GM23338 (cell line): Measurements from ENCODE around the gene AKNA. TPM values are rescaled to one million over a fixed set of nuclear protein-coding genes. Genes with fewer than 3 reads are reported as not detected.

ENCODE experiments used
- ATAC-seq: fragments of 200-7000 bp; cut with Tn5 transposase; 3 replicates; pipeline ENCODE4 v1.9.1; 2020
- DNase-seq: peaks from one replicate; pipeline ENCODE4 v3.0.0-alpha.2; 2015; ENCODE audit warnings: low spot score
- H2AFZ ChIP-seq: fragments of 200-600 bp; sonication (generic); 2 replicates; pipeline ENCODE4 v1.8.0; 2016; ENCODE audit warnings: antibody characterized with exemption, mild to moderate bottlenecking, moderate library complexity
- H3F3A ChIP-seq: fragments of 200-600 bp; sonication (generic); replicated peaks from 2 replicates; pipeline ENCODE4 v1.8.0; 2017; ENCODE audit warnings: antibody characterized with exemption, mixed run types, low read depth
- H3K27ac ChIP-seq: fragments of 200-600 bp; sonication (generic); 2 replicates; pipeline ENCODE4 v1.6.1; 2016; ENCODE audit warnings: low read depth
- H3K27me3 ChIP-seq: fragments of 200-600 bp; sonication (generic); 2 replicates; pipeline ENCODE4 v1.8.0; 2016; ENCODE audit warnings: mild to moderate bottlenecking, mixed run types, moderate library complexity; ENCODE audit not compliant: insufficient read depth
- H3K36me3 ChIP-seq: fragments of 200-600 bp; sonication (generic); 2 replicates; pipeline ENCODE4 v1.8.0; 2016; ENCODE audit warnings: mild to moderate bottlenecking; ENCODE audit not compliant: insufficient read depth
- H3K4me1 ChIP-seq: fragments of 200-600 bp; sonication (generic); 2 replicates; pipeline ENCODE4 v1.8.0; 2016; ENCODE audit warnings: mild to moderate bottlenecking, moderate library complexity; ENCODE audit not compliant: insufficient read depth
- H3K4me2 ChIP-seq: fragments of 200-600 bp; sonication (generic); 2 replicates; pipeline ENCODE4 v1.7.1; 2017; ENCODE audit warnings: mixed run types
- H3K4me3 ChIP-seq: fragments of 200-600 bp; sonication (generic); 2 replicates; pipeline ENCODE4 v1.6.1; 2016; ENCODE audit warnings: mixed run types
- H3K79me2 ChIP-seq: fragments of 200-600 bp; sonication (generic); replicated peaks from 2 replicates; pipeline ENCODE4 v1.8.0; 2017; ENCODE audit warnings: mild to moderate bottlenecking; ENCODE audit not compliant: insufficient read depth
- H3K9me2 ChIP-seq: fragments of 200-600 bp; sonication (generic); 2 replicates; pipeline ENCODE4 v1.8.0; 2017; ENCODE audit not compliant: insufficient read depth
- H4K20me1 ChIP-seq: fragments of 200-600 bp; sonication (generic); replicated peaks from 2 replicates; pipeline ENCODE4 v1.8.0; 2017; ENCODE audit warnings: mild to moderate bottlenecking; ENCODE audit not compliant: insufficient read depth
- H3K27ac Mint-ChIP-seq: 2 replicates; pipeline ENCODE4 v1.8.0; 2020; ENCODE audit warnings: inconsistent platforms, mild to moderate bottlenecking, moderate library complexity, mixed read lengths
- H3K27me3 Mint-ChIP-seq: 3 replicates; pipeline ENCODE4 v1.8.0; 2022; ENCODE audit warnings: low read depth, mild to moderate bottlenecking, moderate library complexity, mixed read lengths, inconsistent platforms; ENCODE audit not compliant: insufficient read depth, poor library complexity
- H3K36me3 Mint-ChIP-seq: 3 replicates; pipeline ENCODE4 v1.8.0; 2021; ENCODE audit warnings: low read depth, mild to moderate bottlenecking, inconsistent platforms, moderate library complexity, mixed read lengths
- H3K4me1 Mint-ChIP-seq: 3 replicates; pipeline ENCODE4 v1.8.0; 2020; ENCODE audit warnings: mild to moderate bottlenecking, inconsistent platforms, mixed read lengths
- H3K4me3 Mint-ChIP-seq: 3 replicates; pipeline ENCODE4 v1.8.0; 2021; ENCODE audit warnings: moderate library complexity, mild to moderate bottlenecking, inconsistent platforms, mixed read lengths
- H3K9me3 Mint-ChIP-seq: 3 replicates; pipeline ENCODE4 v1.8.0; 2020; ENCODE audit warnings: moderate library complexity, mild to moderate bottlenecking, inconsistent platforms, mixed read lengths
- CREB1 ChIP-seq: fragments of 250-450 bp; sonication (Bioruptor Pico); IDR thresholded peaks from 2 replicates; pipeline ENCODE4 v1.5.0; 2020; ENCODE audit warnings: low read depth, mild to moderate bottlenecking, moderate library complexity
- EZH2 ChIP-seq: fragments of 200-600 bp; sonication (generic); IDR thresholded peaks from one replicate; pipeline ENCODE4 v1.8.0; 2017; ENCODE audit warnings: antibody characterized with exemption, mild to moderate bottlenecking, low read depth; ENCODE audit not compliant: unreplicated experiment
- JUNB ChIP-seq: IDR thresholded peaks from one replicate; pipeline ENCODE4 v1.6.1; 2016; ENCODE audit warnings: antibody characterized with exemption; ENCODE audit not compliant: unreplicated experiment
- NANOG ChIP-seq: IDR thresholded peaks from 2 replicates; pipeline ENCODE4 v1.6.1; 2016; ENCODE audit warnings: antibody characterized with exemption, borderline replicate concordance
- POLR2AphosphoS5 ChIP-seq: IDR thresholded peaks from 2 replicates; pipeline ENCODE4 v1.6.1; 2016; ENCODE audit warnings: antibody characterized with exemption, low read depth
- STAT1 ChIP-seq: IDR thresholded peaks from one replicate; pipeline ENCODE4 v1.6.1; 2016; ENCODE audit warnings: antibody characterized with exemption; ENCODE audit not compliant: unreplicated experiment
- ZNF114 ChIP-seq: fragments of 250-450 bp; sonication (Bioruptor Pico); IDR thresholded peaks from 2 replicates; pipeline ENCODE4 v1.5.0; 2020; ENCODE audit warnings: mild to moderate bottlenecking, moderate library complexity
- ZNF331 ChIP-seq: fragments of 250-450 bp; sonication (Bioruptor Pico); IDR thresholded peaks from 2 replicates; pipeline ENCODE4 v1.5.0; 2020; ENCODE audit warnings: low read depth, mild to moderate bottlenecking, moderate library complexity
- polyA plus RNA-seq: library from polyadenylated mRNA; unstranded; fragments of >200 nt; fragmentation: Nextera tagmentation; extraction: Ambion mirVana; gene quantifications from 2 replicates; pipeline ENCODE4 v1.2.1, GENCODE V29; 2016
- total RNA-seq: library from RNA; depleted of rRNA; stranded (reverse); fragments of >200 nt; shearing (Covaris generic); gene quantifications from 2 replicates; pipeline ENCODE4 v1.2.3, GENCODE V29; 2014
- TF ChIP-seq, protein P1 (sequence below): IDR thresholded peaks from 2 replicates; pipeline ENCODE4 v1.6.1; 2016; ENCODE audit warnings: antibody characterized with exemption
- TF ChIP-seq, protein P2 (sequence below), 2 experiments: fragments of 200-600 bp in 1 of 2; sonication (generic) in 1 of 2; conservative IDR thresholded peaks; 2 replicates each; pipeline versions ENCODE4 v1.5.1 to v1.6.1; 2016 to 2017; ENCODE audit warnings: antibody characterized with exemption in 2 of 2, low read depth in 2 of 2, mild to moderate bottlenecking in 2 of 2, moderate library complexity in 1 of 2
- TF ChIP-seq, protein P3 (sequence below): fragments of 250-450 bp; sonication (Bioruptor Pico); IDR thresholded peaks from 2 replicates; pipeline ENCODE4 v1.5.0; 2020; ENCODE audit warnings: mild to moderate bottlenecking, moderate library complexity

AKNA gene
- total and polyA plus RNA-seq, 2 experiments from 2014 or later, result 9.0 to 28.1 TPM

DNA sequence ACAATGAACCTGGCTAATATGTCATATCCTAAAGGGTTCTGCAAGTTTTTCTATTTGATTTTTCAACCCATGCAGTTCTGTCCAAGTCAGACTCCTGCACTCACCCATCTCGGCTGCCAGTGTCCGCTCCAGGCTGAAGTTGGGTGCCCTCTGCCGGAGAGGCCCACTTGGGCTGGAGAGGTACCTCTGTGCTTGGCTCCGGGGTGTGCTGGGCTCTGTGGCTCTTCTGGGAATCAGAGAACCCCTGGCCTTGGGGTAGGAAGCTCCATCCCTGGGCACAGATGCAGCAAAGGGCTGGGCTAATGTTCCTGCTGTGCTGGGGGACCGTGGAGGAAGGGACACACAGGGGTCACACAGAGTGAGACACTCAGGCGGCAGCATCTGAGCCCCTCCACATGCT, 32.0 kb downstream of the AKNA start:
- no peak overlapping the region for H3K27ac ChIP-seq
- peaks cover 4% of the 10 kb centered on the region for H3K27me3 Mint-ChIP-seq
- peaks cover 22% of the 10 kb centered on the region; the same call in 1 of the 2 replicates for H3K36me3 ChIP-seq
- no peaks in the 10 kb centered on the region for H3K4me1 Mint-ChIP-seq
- no peaks in the 10 kb centered on the region for H3K9me3 Mint-ChIP-seq
- DNase-seq (no peak), ATAC-seq (no peak)
- H3K4me3 Mint-ChIP-seq, result no peak overlapping the region
- no peak for TF ChIP-seq NANOG
- TF ChIP-seq, protein P1, sequence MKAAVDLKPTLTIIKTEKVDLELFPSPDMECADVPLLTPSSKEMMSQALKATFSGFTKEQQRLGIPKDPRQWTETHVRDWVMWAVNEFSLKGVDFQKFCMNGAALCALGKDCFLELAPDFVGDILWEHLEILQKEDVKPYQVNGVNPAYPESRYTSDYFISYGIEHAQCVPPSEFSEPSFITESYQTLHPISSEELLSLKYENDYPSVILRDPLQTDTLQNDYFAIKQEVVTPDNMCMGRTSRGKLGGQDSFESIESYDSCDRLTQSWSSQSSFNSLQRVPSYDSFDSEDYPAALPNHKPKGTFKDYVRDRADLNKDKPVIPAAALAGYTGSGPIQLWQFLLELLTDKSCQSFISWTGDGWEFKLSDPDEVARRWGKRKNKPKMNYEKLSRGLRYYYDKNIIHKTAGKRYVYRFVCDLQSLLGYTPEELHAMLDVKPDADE, result no peak
- no peak overlapping the region for H2AFZ ChIP-seq
- peaks cover 64% of the 10 kb centered on the region for H3K36me3 Mint-ChIP-seq
- no peaks in the 10 kb centered on the region for H3K27me3 ChIP-seq
- no peak overlapping the region for H3K4me2 ChIP-seq
- H3K9me2 ChIP-seq, result no peaks in the 10 kb centered on the region
- no peaks in the 10 kb centered on the region for H4K20me1 ChIP-seq
- H3K4me3 ChIP-seq, result no peak overlapping the region
- H3K27ac Mint-ChIP-seq, result no peak overlapping the region
- H3K79me2 ChIP-seq, result no peaks in the 10 kb centered on the region
- no peaks in the 10 kb centered on the region for H3K4me1 ChIP-seq
- no peaks in the 10 kb centered on the region for H3F3A ChIP-seq

DNA sequence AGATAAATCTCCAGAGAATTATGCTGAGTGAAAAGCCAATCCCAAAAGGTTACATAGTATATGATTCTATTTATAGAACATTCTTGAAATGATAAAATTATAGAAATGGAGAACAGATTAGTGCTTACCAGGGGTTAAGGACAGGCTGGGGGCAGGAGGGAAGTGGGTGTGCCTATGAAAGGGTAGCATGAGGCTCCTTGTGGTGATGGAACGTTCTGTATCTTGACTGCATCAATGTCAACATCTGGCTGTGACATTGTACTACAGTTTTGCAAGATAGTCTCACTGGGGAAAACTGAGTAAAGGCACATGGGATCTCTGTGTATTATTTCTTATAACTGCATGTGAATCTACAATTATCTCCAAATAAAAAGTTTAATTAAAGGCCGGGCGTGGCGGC, 35.9 kb downstream of the AKNA start:
- Histone ChIP-seq H3K79me2 (no peaks in the 10 kb centered on the region), H3K9me2 (no peaks in the 10 kb centered on the region), H2AFZ (no peak overlapping the region), H3K4me3 (no peak overlapping the region), H3K27me3 (no peaks in the 10 kb centered on the region), H4K20me1 (no peaks in the 10 kb centered on the region), H3K4me1 (no peaks in the 10 kb centered on the region), H3K27ac (no peak overlapping the region), H3K4me2 (no peak overlapping the region), H3K36me3 (peaks cover 9% of the 10 kb centered on the region; the same call in 1 of the 2 replicates), H3F3A (no peaks in the 10 kb centered on the region)
- H3K4me3 Mint-ChIP-seq, result no peak overlapping the region
- peaks cover 21% of the 10 kb centered on the region for H3K4me1 Mint-ChIP-seq
- no peaks in the 10 kb centered on the region for H3K9me3 Mint-ChIP-seq
- ATAC-seq (no peak), DNase-seq (no peak)
- H3K27ac Mint-ChIP-seq, result no peak overlapping the region
- peaks cover 66% of the 10 kb centered on the region for H3K36me3 Mint-ChIP-seq
- H3K27me3 Mint-ChIP-seq, result peaks cover 18% of the 10 kb centered on the region
- TF ChIP-seq EZH2 (no peak), STAT1 (no peak), NANOG (no peak), JUNB (no peak), ZNF114 (no peak), ZNF331 (CRISPR knock-in tag) (no peak), CREB1 (no peak), POLR2AphosphoS5 (no peak)
- TF ChIP-seq, protein P2, sequence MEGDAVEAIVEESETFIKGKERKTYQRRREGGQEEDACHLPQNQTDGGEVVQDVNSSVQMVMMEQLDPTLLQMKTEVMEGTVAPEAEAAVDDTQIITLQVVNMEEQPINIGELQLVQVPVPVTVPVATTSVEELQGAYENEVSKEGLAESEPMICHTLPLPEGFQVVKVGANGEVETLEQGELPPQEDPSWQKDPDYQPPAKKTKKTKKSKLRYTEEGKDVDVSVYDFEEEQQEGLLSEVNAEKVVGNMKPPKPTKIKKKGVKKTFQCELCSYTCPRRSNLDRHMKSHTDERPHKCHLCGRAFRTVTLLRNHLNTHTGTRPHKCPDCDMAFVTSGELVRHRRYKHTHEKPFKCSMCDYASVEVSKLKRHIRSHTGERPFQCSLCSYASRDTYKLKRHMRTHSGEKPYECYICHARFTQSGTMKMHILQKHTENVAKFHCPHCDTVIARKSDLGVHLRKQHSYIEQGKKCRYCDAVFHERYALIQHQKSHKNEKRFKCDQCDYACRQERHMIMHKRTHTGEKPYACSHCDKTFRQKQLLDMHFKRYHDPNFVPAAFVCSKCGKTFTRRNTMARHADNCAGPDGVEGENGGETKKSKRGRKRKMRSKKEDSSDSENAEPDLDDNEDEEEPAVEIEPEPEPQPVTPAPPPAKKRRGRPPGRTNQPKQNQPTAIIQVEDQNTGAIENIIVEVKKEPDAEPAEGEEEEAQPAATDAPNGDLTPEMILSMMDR (conservative IDR thresholded peaks at IDR 0.05; ENCODE audit: low read depth in 2 of 2), result no peak
- TF ChIP-seq, protein P3, sequence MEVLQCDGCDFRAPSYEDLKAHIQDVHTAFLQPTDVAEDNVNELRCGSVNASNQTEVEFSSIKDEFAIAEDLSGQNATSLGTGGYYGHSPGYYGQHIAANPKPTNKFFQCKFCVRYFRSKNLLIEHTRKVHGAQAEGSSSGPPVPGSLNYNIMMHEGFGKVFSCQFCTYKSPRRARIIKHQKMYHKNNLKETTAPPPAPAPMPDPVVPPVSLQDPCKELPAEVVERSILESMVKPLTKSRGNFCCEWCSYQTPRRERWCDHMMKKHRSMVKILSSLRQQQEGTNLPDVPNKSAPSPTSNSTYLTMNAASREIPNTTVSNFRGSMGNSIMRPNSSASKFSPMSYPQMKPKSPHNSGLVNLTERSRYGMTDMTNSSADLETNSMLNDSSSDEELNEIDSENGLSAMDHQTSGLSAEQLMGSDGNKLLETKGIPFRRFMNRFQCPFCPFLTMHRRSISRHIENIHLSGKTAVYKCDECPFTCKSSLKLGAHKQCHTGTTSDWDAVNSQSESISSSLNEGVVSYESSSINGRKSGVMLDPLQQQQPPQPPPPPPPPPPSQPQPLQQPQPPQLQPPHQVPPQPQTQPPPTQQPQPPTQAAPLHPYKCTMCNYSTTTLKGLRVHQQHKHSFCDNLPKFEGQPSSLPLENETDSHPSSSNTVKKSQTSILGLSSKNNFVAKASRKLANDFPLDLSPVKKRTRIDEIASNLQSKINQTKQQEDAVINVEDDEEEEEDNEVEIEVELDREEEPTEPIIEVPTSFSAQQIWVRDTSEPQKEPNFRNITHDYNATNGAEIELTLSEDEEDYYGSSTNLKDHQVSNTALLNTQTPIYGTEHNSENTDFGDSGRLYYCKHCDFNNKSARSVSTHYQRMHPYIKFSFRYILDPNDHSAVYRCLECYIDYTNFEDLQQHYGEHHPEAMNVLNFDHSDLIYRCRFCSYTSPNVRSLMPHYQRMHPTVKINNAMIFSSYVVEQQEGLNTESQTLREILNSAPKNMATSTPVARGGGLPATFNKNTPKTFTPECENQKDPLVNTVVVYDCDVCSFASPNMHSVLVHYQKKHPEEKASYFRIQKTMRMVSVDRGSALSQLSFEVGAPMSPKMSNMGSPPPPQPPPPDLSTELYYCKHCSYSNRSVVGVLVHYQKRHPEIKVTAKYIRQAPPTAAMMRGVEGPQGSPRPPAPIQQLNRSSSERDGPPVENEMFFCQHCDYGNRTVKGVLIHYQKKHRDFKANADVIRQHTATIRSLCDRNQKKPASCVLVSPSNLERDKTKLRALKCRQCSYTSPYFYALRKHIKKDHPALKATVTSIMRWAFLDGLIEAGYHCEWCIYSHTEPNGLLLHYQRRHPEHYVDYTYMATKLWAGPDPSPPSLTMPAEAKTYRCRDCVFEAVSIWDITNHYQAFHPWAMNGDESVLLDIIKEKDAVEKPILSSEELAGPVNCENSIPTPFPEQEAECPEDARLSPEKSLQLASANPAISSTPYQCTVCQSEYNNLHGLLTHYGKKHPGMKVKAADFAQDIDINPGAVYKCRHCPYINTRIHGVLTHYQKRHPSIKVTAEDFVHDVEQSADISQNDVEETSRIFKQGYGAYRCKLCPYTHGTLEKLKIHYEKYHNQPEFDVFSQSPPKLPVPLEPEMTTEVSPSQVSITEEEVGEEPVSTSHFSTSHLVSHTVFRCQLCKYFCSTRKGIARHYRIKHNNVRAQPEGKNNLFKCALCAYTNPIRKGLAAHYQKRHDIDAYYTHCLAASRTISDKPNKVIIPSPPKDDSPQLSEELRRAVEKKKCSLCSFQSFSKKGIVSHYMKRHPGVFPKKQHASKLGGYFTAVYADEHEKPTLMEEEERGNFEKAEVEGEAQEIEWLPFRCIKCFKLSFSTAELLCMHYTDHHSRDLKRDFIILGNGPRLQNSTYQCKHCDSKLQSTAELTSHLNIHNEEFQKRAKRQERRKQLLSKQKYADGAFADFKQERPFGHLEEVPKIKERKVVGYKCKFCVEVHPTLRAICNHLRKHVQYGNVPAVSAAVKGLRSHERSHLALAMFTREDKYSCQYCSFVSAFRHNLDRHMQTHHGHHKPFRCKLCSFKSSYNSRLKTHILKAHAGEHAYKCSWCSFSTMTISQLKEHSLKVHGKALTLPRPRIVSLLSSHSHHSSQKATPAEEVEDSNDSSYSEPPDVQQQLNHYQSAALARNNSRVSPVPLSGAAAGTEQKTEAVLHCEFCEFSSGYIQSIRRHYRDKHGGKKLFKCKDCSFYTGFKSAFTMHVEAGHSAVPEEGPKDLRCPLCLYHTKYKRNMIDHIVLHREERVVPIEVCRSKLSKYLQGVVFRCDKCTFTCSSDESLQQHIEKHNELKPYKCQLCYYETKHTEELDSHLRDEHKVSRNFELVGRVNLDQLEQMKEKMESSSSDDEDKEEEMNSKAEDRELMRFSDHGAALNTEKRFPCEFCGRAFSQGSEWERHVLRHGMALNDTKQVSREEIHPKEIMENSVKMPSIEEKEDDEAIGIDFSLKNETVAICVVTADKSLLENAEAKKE (CRISPR knock-in tag), result no peak
- TF ChIP-seq, protein P1, result no peak
